ENCODE data around the gene PHKA1. TPM values are rescaled to one million over a fixed set of nuclear protein-coding genes. Genes with fewer than 3 reads are reported as not detected.

PHKA1 gene
- total RNA-seq, 1 experiment from 2014 or later = 15.3 TPM

GRCh38 chrX:72705111-72705510 is 9.0 kb downstream of the PHKA1 start:
- Histone ChIP-seq H3K36me3 (ENCODE audit: control insufficient read depth in 1 of 2, insufficient read depth in 2 of 2, low read length in 2 of 2) (no peaks in the 10 kb centered on the region), H2AFZ (ENCODE audit: low read depth, low read length, poor library complexity, severe bottlenecking) (no peak overlapping the region), H3K27ac (ENCODE audit: low read depth, low read length) (no peak overlapping the region), H3K9me2 (ENCODE audit: insufficient read depth) (no peaks in the 10 kb centered on the region), H3K4me1 (ENCODE audit: control insufficient read depth in 1 of 2, insufficient read depth in 2 of 2, low read length in 2 of 2) (no peaks in the 10 kb centered on the region), H3K9me3 (ENCODE audit: control insufficient read depth in 1 of 2, insufficient read depth in 1 of 2, low read depth in 1 of 2, low read length in 2 of 2) (no peaks in the 10 kb centered on the region), H3K9ac (ENCODE audit: low read length) (no peak overlapping the region), H3K79me2 (ENCODE audit: insufficient read depth, low read length) (no peaks in the 10 kb centered on the region), H4K20me1 (ENCODE audit: insufficient read depth) (no peaks in the 10 kb centered on the region), H3K4me2 (ENCODE audit: low read length) (no peak overlapping the region), H3K27me3 (ENCODE audit: insufficient read depth, low read length) (no peaks in the 10 kb centered on the region), H3K4me3 (replicated peaks in 1 of 2; ENCODE audit: low read depth in 1 of 2, low read length in 2 of 2) (no peak overlapping the region)
- CTCF ChIA-PET = no interaction called here
- no peak for DNase-seq (ENCODE audit: low read depth, low spot score)
- intact Hi-C loops (cut with micrococcal nuclease) = no loop called here
- POLR2A ChIA-PET = no interaction called here
- BruUV-seq (replicated peaks) = no TSS peak
- RAD21 ChIA-PET (ENCODE audit: low non-redundant PET in 1 of 2, low total read pairs in 2 of 2, uncharacterized antibody in 2 of 2, unreplicated experiment in 2 of 2) = no interaction called here
- ATAC-seq = no peak
- no peak for TF ChIP-seq EZH2phosphoT487 (IDR thresholded peaks at IDR 0.05; ENCODE audit: borderline replicate concordance)
- no peak for TF ChIP-seq ZNF274 (IDR thresholded peaks at IDR 0.05; ENCODE audit: low read depth, low read length)
- TF ChIP-seq SP1 (IDR thresholded peaks at IDR 0.05; ENCODE audit: low read depth) = no peak
- TF ChIP-seq POLR2AphosphoS5 (IDR thresholded peaks at IDR 0.05; ENCODE audit: low read depth, low read length) = no peak
- TF ChIP-seq MAX (IDR thresholded peaks at IDR 0.05) = no peak
- no peak for TF ChIP-seq TCF7L2 (IDR thresholded peaks at IDR 0.05; ENCODE audit: borderline replicate concordance, extremely low read depth, insufficient read depth, insufficient read length)
- TF ChIP-seq RAD21 (IDR thresholded peaks at IDR 0.05; ENCODE audit: low read depth) = no peak

- Histone ChIP-seq H3K9ac (ENCODE audit: low read length) (no peak overlapping the region), H3K79me2 (ENCODE audit: insufficient read depth, low read length) (no peaks in the 10 kb centered on the region), H3K36me3 (ENCODE audit: control insufficient read depth in 1 of 2, insufficient read depth in 2 of 2, low read length in 2 of 2) (no peaks in the 10 kb centered on the region), H3K27ac (ENCODE audit: low read depth, low read length) (no peak overlapping the region), H2AFZ (ENCODE audit: low read depth, low read length, poor library complexity, severe bottlenecking) (no peak overlapping the region), H3K4me3 (replicated peaks in 1 of 2; ENCODE audit: low read depth in 1 of 2, low read length in 2 of 2) (no peak overlapping the region), H3K9me3 (ENCODE audit: control insufficient read depth in 1 of 2, insufficient read depth in 1 of 2, low read depth in 1 of 2, low read length in 2 of 2) (no peaks in the 10 kb centered on the region), H3K27me3 (ENCODE audit: insufficient read depth, low read length) (no peaks in the 10 kb centered on the region), H3K4me1 (ENCODE audit: control insufficient read depth in 1 of 2, insufficient read depth in 2 of 2, low read length in 2 of 2) (peaks cover 0 to 9% of the 10 kb centered on the region in 2 experiments; a peak in 2 of 4 replicates), H3K9me2 (ENCODE audit: insufficient read depth) (no peaks in the 10 kb centered on the region), H4K20me1 (ENCODE audit: insufficient read depth) (no peaks in the 10 kb centered on the region), H3K4me2 (ENCODE audit: low read length) (peak overlapping the region; percentile 12; the same call in 1 of the 2 replicates)
- ATAC-seq (no peak), DNase-seq (ENCODE audit: low read depth, low spot score) (no peak)
- POLR2A ChIA-PET = no interaction called here
- intact Hi-C loops (cut with micrococcal nuclease) = no loop called here
- CTCF ChIA-PET = no interaction called here
- RAD21 ChIA-PET (ENCODE audit: low non-redundant PET in 1 of 2, low total read pairs in 2 of 2, uncharacterized antibody in 2 of 2, unreplicated experiment in 2 of 2) = no interaction called here
- BruUV-seq (replicated peaks) = no TSS peak
- TF ChIP-seq ATF3 (IDR thresholded peaks at IDR 0.05) = no peak
- no peak for TF ChIP-seq EZH2phosphoT487 (IDR thresholded peaks at IDR 0.05; ENCODE audit: borderline replicate concordance)
- no peak for TF ChIP-seq POLR2A (IDR thresholded peaks at IDR 0.05; ENCODE audit: borderline replicate concordance, extremely low read depth, insufficient read depth, insufficient read length)
- TF ChIP-seq ELF1 (IDR thresholded peaks at IDR 0.05; ENCODE audit: borderline replicate concordance, low read depth) = no peak
- TF ChIP-seq POLR2AphosphoS5 (IDR thresholded peaks at IDR 0.05; ENCODE audit: low read depth, low read length) = no peak
- no peak for TF ChIP-seq FOSL1 (IDR thresholded peaks at IDR 0.05; ENCODE audit: low read depth)
- no peak for TF ChIP-seq YY1 (IDR thresholded peaks at IDR 0.05; ENCODE audit: extremely low read depth, insufficient replicate concordance, low read depth, low read length)
- TF ChIP-seq EZH2 (IDR thresholded peaks at IDR 0.05) = no peak
- TF ChIP-seq TCF7L2 (IDR thresholded peaks at IDR 0.05; ENCODE audit: borderline replicate concordance, extremely low read depth, insufficient read depth, insufficient read length) = no peak
- TF ChIP-seq ZNF274 (IDR thresholded peaks at IDR 0.05; ENCODE audit: low read depth, low read length) = no peak
- no peak for TF ChIP-seq CBX3 (IDR thresholded peaks at IDR 0.05; ENCODE audit: low read depth)
- TF ChIP-seq EGR1 (IDR thresholded peaks at IDR 0.05; ENCODE audit: low read depth) = no peak
- TF ChIP-seq, protein P1, sequence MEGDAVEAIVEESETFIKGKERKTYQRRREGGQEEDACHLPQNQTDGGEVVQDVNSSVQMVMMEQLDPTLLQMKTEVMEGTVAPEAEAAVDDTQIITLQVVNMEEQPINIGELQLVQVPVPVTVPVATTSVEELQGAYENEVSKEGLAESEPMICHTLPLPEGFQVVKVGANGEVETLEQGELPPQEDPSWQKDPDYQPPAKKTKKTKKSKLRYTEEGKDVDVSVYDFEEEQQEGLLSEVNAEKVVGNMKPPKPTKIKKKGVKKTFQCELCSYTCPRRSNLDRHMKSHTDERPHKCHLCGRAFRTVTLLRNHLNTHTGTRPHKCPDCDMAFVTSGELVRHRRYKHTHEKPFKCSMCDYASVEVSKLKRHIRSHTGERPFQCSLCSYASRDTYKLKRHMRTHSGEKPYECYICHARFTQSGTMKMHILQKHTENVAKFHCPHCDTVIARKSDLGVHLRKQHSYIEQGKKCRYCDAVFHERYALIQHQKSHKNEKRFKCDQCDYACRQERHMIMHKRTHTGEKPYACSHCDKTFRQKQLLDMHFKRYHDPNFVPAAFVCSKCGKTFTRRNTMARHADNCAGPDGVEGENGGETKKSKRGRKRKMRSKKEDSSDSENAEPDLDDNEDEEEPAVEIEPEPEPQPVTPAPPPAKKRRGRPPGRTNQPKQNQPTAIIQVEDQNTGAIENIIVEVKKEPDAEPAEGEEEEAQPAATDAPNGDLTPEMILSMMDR (IDR thresholded peaks at IDR 0.05 in 2 of 3, conservative IDR thresholded peaks at IDR 0.05 in 1 of 3; ENCODE audit: borderline replicate concordance in 1 of 3, insufficient read depth in 1 of 3, low read depth in 2 of 3, low read length in 2 of 3) = no peak
- no peak for TF ChIP-seq JUND (IDR thresholded peaks at IDR 0.05)
- TF ChIP-seq MAX (IDR thresholded peaks at IDR 0.05) = no peak
Measured at GRCh38 chrX:72694170-72694569, 19.9 kb downstream of the PHKA1 start.
